Motor neuron (in vitro differentiated cells): ENCODE results near the gene ADAM12. TPM values are rescaled to one million over a fixed set of nuclear protein-coding genes. Genes with fewer than 3 reads are reported as not detected.
"Not testable (repeated sequence)": the region's sequence is repeated elsewhere in the genome, so short reads cannot be mapped to it uniquely, and the experiment has no call there.

Experiments
- ATAC-seq, 8 experiments: fragments of 200-7000 bp; cut with Tn5 transposase; replicated peaks in 6 of 8; 2 replicates each; pipeline ENCODE4 v1.8.0; 2021; ENCODE audit warnings: mild to moderate bottlenecking in 8 of 8, moderate library complexity in 8 of 8
- H3K27ac ChIP-seq, 2 donors: fragments of 250-450 bp; sonication (Bioruptor Pico); 2 replicates each; pipeline ENCODE4 v1.9.0; 2021; ENCODE audit warnings: antibody characterized with exemption in 2 of 2, mild to moderate bottlenecking in 2 of 2, moderate library complexity in 1 of 2
- H3K4me1 ChIP-seq, 2 donors: fragments of 250-450 bp; sonication (Bioruptor Pico); replicated peaks in 1 of 2; 2 replicates each; pipeline ENCODE4 v1.6.1; 2021; ENCODE audit warnings: antibody characterized with exemption in 2 of 2, mild to moderate bottlenecking in 2 of 2, moderate library complexity in 1 of 2
- H3K4me3 ChIP-seq, 5 donors: fragments of 250-450 bp; sonication (Bioruptor Pico); 2 replicates each; pipeline ENCODE4 v1.9.0; 2021; ENCODE audit warnings: antibody characterized with exemption in 5 of 5, mild to moderate bottlenecking in 5 of 5, moderate library complexity in 4 of 5
- WGBS, 10 experiments: fragments of 450-650 bp; shearing (Covaris generic); methylation state at CpG; one replicate each; pipeline ENCODE4 v1.0.0; 2022; 5-methylcytosine and 5-hydroxymethylcytosine counted together
- in situ Hi-C, 9 experiments: fragments of 400-800 bp; cut with MboI; loops; one replicate each; pipeline ENCODE4 v1.15.0; 2021; ENCODE audit warnings: low sequenced_read_pairs in 9 of 9, low pct_unique_long_range_greater_than_20kb in 2 of 9; ENCODE audit not compliant: unreplicated experiment in 9 of 9
- total RNA-seq, 8 experiments: library from RNA; unstranded; fragments of 300-600 nt; gene quantifications; 2 replicates each; pipeline versions ENCODE4 v1.2.3 to v1.2.4, GENCODE V29; 2022

ADAM12 gene
- total RNA-seq, 8 experiments from 2014 or later = 0.63 to 62.9 (median 5.5) TPM

GRCh38 chr10:126179637-126180036, 208.6 kb downstream of the ADAM12 start:
- peaks cover 32 to 33% of the 10 kb centered on the region in 2 donors for H3K4me1 ChIP-seq
- 41 to 100% (median 93%) methylated on average over 1 to 5 of the region's 7 CpGs for WGBS, 10 experiments
- no peak overlapping the region for H3K27ac ChIP-seq
- in situ Hi-C loops = no loop called here
- no peak for ATAC-seq
- no peak overlapping the region for H3K4me3 ChIP-seq

DNA sequence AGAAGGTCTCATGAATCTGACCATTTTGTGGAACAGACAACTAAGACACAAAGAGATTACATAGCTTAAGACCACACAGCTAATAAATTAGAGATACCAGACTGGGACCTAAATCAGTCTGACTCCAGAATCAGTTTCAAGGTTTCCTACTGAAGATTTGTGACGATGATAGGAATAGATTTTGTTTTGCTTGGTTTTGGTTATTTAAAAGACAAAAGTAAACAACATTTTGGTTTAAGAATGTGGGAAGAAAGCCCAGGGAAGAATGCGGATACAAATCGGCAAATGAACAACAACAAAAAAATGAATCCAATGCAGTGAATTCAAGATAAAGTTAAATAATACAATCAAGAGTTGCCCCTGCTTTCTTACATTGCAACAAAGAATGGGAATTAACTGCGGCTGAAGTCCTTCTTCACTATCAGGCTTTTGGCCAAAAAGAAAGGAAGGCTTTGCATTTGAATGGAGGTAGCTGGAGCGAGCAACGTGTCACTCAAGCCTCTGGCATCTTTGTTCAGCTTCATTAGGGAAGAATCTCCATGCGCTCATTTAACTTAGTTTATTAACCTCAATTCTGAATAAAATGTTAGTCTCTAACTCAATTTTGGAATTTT, 210.8 kb downstream of the ADAM12 start:
- in situ Hi-C loops = no loop called here
- peak overlapping the region in 1 of 2 donors; percentile 14 for H3K27ac ChIP-seq
- ATAC-seq = peak in 3 of 8 experiments; percentile 38 to 49 (median 46)
- WGBS, 10 experiments = 8 to 97% (median 27%) methylated on average over 2 to 7 of the region's 7 CpGs
- peaks cover 32 to 33% of the 10 kb centered on the region in 2 donors for H3K4me1 ChIP-seq
- no peak overlapping the region for H3K4me3 ChIP-seq

DNA sequence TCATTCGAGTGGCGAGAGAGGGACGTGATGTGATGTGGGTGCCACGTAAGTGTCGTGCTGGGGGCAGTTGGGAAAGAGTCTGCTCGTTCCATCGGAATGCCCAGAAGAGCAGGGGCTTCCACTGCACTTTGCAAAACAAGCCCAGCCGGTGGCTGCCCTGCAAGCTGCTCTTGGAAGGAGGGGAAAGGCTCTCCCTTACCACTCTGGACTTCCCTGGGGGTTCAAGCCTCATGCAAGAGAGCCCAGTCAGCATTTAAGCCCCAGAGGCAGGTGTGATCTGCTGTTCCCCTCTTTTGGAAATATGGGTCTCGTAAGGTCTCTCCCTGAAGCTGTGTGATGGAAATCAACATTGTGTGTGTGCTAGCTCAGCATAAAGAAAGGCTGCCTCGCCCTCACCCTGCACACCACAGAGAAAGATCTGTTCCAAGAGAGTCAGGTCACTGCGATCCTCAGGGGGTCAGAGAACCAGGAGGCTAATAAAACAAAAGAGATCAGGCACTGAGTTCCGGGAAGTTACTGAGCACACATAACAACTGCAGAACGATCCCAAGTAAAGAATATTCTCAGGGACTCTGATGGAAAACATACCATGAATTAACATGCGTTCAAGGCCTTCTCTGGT, 212.5 kb downstream of the ADAM12 start:
- Histone ChIP-seq H3K4me3 (no peak overlapping the region), H3K4me1 (peaks cover 39 to 44% of the 10 kb centered on the region in 2 donors), H3K27ac (peak overlapping the region in 1 of 2 donors; percentile 21)
- in situ Hi-C loops = no loop called here
- peak in 6 of 8 experiments; percentile 13 to 68 (median 54) for ATAC-seq
- 40 to 100% (median 71%) methylated on average over 2 to 9 of the region's 14 CpGs for WGBS, 10 experiments

- in situ Hi-C loops, H3K4me3 ChIP-seq, ATAC-seq, H3K27ac ChIP-seq: not testable (repeated sequence)
- peaks cover 46 to 52% of the 10 kb centered on the region in 2 donors for H3K4me1 ChIP-seq
- WGBS, 10 experiments = no CpG with 5 or more reads among the region's 1 CpG
These were observed 215.5 kb downstream of the ADAM12 start for GRCh38 chr10:126172755-126173154.

- H3K4me3 ChIP-seq = no peak overlapping the region
These were observed 216.7 kb downstream of the ADAM12 start for GRCh38 chr10:126171555-126171954.

GRCh38 chr10:126170776-126171175, 217.5 kb downstream of the ADAM12 start:
- Histone ChIP-seq H3K4me1 (peaks cover 26 to 32% of the 10 kb centered on the region in 2 donors), H3K4me3 (no peak overlapping the region), H3K27ac (no peak overlapping the region)
- ATAC-seq = peak in 6 of 8 experiments; percentile 43 to 84 (median 71)
- in situ Hi-C loops = no loop called here
- WGBS, 10 experiments = 0 to 50% (median 2%) methylated on average over 2 of the region's 2 CpGs; no CpG with 5 or more reads in 2 of the 10 experiments

More at GRCh38 chr10:126171555-126171954, 216.7 kb downstream of the ADAM12 start:
- no peak overlapping the region for H3K27ac ChIP-seq
- 14 to 82% (median 33%) methylated on average over 1 to 5 of the region's 5 CpGs; no CpG with 5 or more reads in 2 of the 10 experiments for WGBS, 10 experiments
- in situ Hi-C loops = no loop called here
- peaks cover 34 to 40% of the 10 kb centered on the region in 2 donors for H3K4me1 ChIP-seq
- ATAC-seq = peak in 4 of 8 experiments; percentile 22 to 93 (median 51)

DNA sequence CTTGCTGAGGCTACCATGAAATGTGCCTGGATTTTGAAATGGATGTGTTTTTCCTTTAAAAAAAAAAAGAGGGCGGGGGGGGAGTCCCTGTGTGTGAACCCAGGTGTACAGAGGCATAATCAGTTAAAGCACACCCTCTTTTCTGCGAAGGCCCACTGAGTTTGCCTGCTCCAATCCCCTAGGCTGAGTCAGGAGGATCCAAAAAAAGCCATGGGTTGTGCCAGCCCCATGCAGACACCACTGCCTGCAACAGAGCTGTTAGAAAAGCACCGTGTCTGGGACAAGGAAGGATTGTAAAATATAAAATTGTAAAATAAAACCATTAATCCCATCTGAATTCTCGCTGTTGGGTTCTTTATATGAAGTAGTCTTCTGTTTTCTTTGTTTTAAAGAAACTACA, 217.9 kb downstream of the ADAM12 start:
- in situ Hi-C loops = no loop called here
- 0 to 79% (median 33%) methylated on average over 1 to 3 of the region's 4 CpGs; no CpG with 5 or more reads in 1 of the 10 experiments for WGBS, 10 experiments
- H3K4me1 ChIP-seq = peaks cover 22 to 28% of the 10 kb centered on the region in 2 donors
- peak in 6 of 8 experiments; percentile 10 to 75 (median 57) for ATAC-seq
- peak overlapping the region in 1 of 2 donors; percentile 14 for H3K27ac ChIP-seq
- H3K4me3 ChIP-seq = no peak overlapping the region

DNA sequence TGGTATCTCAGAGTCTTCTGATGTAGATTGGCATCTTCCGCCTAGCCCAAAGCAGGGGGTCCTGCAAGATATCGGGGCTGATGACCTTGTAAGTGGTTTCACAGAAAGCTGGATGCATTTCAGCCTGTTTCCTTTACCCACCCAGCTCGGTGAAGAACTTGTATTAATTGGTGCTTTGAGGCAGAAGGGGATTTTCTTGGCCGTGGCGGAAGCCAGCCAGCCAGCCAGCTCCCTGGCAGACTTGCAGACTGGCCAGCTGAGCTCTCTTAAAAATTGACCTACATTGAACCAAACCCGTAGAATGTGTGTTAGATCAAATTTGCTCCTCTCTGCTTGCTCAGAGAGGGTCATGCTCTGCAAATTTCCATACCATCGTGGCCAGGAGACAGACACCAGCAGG, 218.4 kb downstream of the ADAM12 start:
- in situ Hi-C loops = no loop called here
- no peak overlapping the region for H3K4me3 ChIP-seq

DNA sequence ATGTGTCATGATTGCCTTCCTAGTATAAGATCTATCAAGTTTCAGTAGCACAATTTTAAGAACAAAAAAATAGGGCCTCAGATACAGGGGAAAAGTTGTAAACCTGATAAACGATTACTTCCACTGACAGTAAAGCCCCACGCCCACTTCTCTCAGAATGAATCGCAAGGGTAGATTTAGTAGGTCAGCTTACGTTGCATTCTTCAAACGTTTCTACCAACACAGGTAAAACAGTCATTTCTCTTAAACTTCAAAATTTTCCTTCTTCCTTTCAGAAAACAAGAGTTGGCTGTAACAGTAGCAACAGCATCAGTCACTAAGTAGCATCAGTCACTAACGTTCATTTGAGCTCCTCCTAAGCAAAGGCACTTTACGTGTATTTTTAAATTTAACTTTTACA, 221.5 kb downstream of the ADAM12 start:
- Histone ChIP-seq H3K27ac (no peak overlapping the region), H3K4me3 (no peak overlapping the region), H3K4me1 (peaks cover 19 to 23% of the 10 kb centered on the region in 2 donors)
- in situ Hi-C loops = no loop called here
- 68 to 100% (median 82%) methylated on average over 2 to 7 of the region's 7 CpGs for WGBS, 10 experiments
- ATAC-seq = no peak

More for the DNA sequence above, 218.4 kb downstream of the ADAM12 start:
- WGBS, 10 experiments = 0 to 64% (median 53%) methylated on average over 1 to 6 of the region's 7 CpGs; no CpG with 5 or more reads in 5 of the 10 experiments
- ATAC-seq = peak in 2 of 8 experiments; percentile 6 to 19
- H3K4me1 ChIP-seq = peaks cover 19 to 24% of the 10 kb centered on the region in 2 donors
- H3K27ac ChIP-seq = peak overlapping the region in 1 of 2 donors; percentile 14

DNA sequence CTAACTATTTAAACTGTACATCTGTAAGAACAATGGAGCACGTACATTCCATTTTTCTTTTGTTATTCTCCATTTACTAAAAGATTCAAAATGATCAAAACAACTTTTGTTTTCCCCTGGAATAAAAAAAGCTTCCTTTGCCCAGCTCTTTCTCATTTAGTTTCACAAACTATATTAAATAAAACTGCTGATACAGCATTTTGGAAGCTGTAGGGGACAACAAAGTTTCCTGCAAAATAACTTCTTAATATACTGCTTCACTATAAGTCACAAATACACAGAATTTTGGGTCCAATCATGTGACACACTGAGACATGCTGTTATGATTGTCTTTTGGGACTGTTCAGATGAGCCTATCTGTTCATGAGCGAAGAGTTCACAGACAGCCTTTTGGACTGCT, 222.4 kb downstream of the ADAM12 start:
- Histone ChIP-seq H3K27ac (no peak overlapping the region), H3K4me3 (no peak overlapping the region), H3K4me1 (peaks cover 10 to 14% of the 10 kb centered on the region in 2 donors)
- ATAC-seq = no peak
- in situ Hi-C loops = no loop called here
- 11 to 100% (median 97%) methylated on average over 1 to 2 of the region's 2 CpGs for WGBS, 10 experiments

DNA sequence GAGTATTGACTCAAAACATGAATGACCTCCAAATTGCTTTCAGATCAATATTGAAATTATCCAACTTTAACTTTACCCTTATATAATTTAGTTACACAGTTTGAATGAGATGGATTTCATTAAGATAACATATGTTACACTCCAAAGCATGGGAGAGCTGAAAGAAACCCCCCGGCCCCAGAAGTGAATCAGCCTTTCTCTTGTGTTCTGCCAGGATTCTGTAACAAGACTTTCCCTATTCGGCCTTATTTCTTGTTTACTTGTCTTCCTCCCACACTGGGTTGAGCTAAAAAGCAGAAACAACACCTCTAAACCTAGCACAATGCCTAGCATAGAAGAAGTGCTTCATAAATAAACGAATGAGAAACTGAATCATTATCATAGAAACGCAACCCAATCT, 224.8 kb downstream of the ADAM12 start:
- H3K4me3 ChIP-seq = no peak overlapping the region
- WGBS, 10 experiments = 34 to 96% (median 82%) methylated on average over 2 to 4 of the region's 4 CpGs
- in situ Hi-C loops = no loop called here
- no peaks in the 10 kb centered on the region for H3K4me1 ChIP-seq
- no peak overlapping the region for H3K27ac ChIP-seq
- no peak for ATAC-seq

DNA sequence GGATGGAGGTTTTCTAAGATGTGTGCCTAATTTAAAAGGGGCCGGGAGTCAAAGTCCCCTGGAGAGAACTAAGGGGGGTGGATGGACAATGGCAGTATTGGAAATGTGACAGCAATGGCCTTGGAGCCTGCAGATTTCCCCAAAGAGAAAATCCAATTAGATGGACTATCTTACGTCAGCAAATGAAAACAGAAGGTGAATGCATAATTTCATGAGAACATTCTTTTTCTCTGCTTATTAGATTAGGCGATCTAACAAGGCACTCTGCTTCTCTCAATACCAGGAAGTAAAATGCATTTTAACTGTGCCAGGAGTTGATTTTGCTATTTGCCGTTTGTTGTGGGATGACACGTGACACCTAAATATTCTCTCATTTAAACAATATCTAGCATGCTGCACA, 226.6 kb downstream of the ADAM12 start:
- H3K27ac ChIP-seq = no peak overlapping the region
- H3K4me3 ChIP-seq = no peak overlapping the region
- WGBS, 10 experiments = 40 to 100% (median 70%) methylated on average over 1 to 5 of the region's 5 CpGs; no CpG with 5 or more reads in 2 of the 10 experiments
- in situ Hi-C loops = no loop called here
- H3K4me1 ChIP-seq = peaks cover 3 to 5% of the 10 kb centered on the region in 2 donors
- peak in 1 of 8 experiments; percentile 46 for ATAC-seq

DNA sequence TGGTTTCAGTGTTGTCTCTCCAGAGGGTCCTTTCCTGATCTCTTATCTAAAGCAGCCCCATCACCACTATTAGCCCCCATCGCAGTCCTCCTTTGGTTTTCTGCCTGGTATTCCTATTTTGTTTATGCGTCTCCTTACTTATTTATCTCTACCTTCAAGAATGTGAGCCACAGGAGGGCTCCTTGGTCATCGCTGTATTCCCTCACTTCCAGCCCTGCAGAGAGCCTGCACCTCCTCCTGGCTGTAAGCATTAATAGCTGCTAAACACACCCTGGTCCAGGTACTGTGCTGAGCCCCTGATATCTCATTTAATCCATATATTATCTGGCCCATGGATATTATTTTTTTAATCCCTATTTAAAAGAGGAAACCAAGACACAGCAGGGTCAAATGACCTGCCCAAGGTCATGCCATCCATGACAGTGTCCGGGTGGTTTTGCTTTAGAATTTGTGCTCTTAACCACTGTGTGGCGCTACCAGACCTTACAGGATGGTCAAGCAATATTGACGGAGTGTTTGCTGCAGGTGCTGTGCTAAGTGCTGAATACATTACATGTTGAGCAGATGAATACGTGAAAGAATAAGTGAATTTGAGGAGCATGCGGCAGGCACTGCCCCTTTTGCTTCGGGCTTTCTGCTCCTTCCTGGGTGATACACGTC, 227.2 kb downstream of the ADAM12 start:
- Histone ChIP-seq H3K27ac (no peak overlapping the region), H3K4me3 (no peak overlapping the region), H3K4me1 (peaks cover 5 to 6% of the 10 kb centered on the region in 2 donors)
- in situ Hi-C loops = no loop called here
- 47 to 100% (median 80%) methylated on average over 1 to 10 of the region's 10 CpGs for WGBS, 10 experiments
- peak in 2 of 8 experiments; percentile 11 to 45 for ATAC-seq
